Kidney epithelial cell (primary cell): Measurements from ENCODE around the gene PER1. TPM values are rescaled to one million over a fixed set of nuclear protein-coding genes. Genes with fewer than 3 reads are reported as not detected.

Experiments used
- DNase-seq: peaks from one replicate; pipeline ENCODE4 v3.0.0-alpha.2; 2010; ENCODE audit warnings: low read depth
- H3K27me3 ChIP-seq: 2 replicates; pipeline ENCODE4 v1.6.0; 2011; ENCODE audit warnings: low read length; ENCODE audit not compliant: control insufficient read depth, insufficient read depth
- H3K36me3 ChIP-seq: 2 replicates; pipeline ENCODE4 v1.5.1; 2011; ENCODE audit warnings: low read length; ENCODE audit not compliant: control insufficient read depth, insufficient read depth
- H3K4me3 ChIP-seq: 2 replicates; pipeline ENCODE4 v1.5.1; 2011; ENCODE audit warnings: low read depth, mild to moderate bottlenecking, control low read depth, low read length
- CTCF ChIP-seq: IDR thresholded peaks from 2 replicates; pipeline ENCODE4 v1.5.1; 2011; ENCODE audit warnings: mild to moderate bottlenecking, moderate library complexity, low read length, control low read depth, inconsistent platforms; ENCODE audit not compliant: insufficient read depth, poor library complexity, severe bottlenecking
- total RNA-seq: library from RNA; depleted of rRNA; stranded (reverse); fragments of >200 nt; gene quantifications from 2 replicates; pipeline ENCODE4 v1.2.3, GENCODE V29; 2015

Gene PER1
- total RNA-seq, 1 donor from 2014 or later = 11.0 TPM

DNA sequence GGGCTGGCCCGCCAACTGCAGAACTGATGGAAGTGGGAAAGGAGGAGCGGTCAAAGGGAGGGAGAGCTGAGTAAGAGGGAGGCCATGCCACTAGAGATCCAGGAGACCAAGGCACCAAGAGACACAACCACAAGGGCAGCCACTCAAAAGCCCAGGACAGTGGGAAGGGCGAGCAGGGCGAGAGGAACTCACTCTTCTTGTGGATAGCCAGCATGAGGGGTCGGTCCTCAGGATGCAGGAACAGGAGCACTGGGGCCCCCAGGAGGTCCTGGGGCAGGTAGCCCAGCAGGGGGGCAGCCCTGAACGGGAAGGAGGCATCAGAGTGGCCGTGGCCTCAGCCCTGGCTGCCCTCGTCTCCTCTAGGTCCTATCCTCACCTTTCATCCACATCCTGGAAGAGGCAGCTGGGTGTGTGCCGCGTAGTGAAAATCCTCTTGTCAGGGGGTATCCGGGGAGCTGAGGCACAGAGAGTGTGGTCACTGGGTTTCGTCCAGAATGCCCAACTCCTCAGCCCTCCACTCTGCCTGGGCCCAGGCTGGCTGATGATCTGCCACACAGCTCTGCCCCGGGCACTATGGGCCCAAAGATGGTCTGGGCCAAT lies 4.3 kb downstream of the PER1 start:
- Histone ChIP-seq H3K27me3 (no peaks in the 10 kb centered on the region), H3K36me3 (peaks cover 11% of the 10 kb centered on the region), H3K4me3 (no peak overlapping the region)
- TF ChIP-seq CTCF = no peak
- no peak for DNase-seq

DNA sequence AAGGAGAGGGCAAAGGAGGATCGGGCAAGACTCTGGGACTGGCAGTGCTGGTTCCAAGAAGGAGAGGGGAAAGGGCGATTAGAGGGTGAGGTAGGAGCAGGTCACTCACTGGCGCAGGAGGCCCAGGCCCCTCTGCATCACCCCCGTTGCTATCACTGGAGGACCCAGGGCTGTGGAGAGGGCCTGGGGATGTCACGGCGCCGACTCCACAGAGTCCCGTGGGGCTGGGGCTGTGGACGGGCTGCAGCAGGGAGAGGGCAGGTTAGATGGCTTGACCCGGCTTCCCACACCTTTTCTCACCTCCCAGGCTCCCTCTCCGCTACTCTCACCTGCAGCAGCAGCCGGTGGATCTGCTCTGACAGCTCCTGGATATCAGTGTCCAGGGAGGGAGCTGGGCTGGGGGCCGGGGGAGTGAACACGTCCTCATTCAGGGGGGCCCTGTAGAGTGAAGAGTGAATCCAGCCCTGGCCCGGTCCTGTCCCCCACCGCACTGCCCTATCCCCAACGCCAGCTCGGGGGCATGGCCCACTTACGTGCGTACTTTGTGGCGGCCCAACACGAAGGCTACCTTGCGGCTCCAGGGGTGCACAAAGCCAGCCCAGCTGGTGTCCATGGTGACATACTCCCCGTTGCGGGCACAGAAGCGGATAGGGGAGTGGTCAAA lies 4.9 kb downstream of the PER1 start:
- Histone ChIP-seq H3K36me3 (peaks cover 11% of the 10 kb centered on the region), H3K27me3 (no peaks in the 10 kb centered on the region), H3K4me3 (no peak overlapping the region)
- DNase-seq = no peak
- TF ChIP-seq CTCF = no peak

DNA sequence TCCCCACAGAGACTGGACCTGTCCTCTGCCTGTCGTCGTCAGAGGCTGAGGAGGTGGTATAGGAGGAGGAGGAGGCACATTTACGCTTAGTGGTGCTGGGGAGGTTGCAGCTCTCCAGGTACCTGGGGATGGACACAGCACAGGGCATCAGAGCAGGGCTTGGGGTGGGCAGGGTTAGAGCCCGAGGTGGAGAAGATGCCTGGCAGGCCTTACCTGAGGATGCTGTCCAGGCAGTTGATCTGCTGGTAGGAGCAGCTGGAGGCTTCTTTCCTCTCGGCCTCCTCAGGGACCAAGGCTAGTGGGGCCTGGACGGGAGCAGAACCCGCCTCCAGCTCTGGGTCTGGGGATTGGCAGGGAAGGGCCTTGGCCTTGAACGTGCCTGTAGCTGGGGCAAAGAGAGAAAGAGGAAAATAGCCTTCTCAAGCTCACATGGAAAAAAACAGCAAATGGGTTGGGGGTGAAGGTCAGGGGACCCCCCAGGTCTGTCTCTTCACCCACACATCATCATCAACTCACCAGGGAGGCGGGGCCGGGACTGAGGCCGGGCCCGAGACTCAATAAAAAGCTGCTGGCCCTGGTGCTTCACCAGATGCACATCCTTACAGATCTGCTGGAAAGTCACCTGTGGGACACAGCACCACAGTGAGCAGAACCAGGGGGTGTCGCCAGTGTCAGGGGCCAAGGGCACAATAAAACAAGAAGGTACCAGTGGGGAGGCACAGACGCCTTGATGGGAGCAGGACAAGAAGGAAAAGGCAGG lies 5.6 kb downstream of the PER1 start:
- DNase-seq = no peak
- no peak for TF ChIP-seq CTCF
- Histone ChIP-seq H3K36me3 (peaks cover 11% of the 10 kb centered on the region), H3K27me3 (no peaks in the 10 kb centered on the region), H3K4me3 (no peak overlapping the region)

DNA sequence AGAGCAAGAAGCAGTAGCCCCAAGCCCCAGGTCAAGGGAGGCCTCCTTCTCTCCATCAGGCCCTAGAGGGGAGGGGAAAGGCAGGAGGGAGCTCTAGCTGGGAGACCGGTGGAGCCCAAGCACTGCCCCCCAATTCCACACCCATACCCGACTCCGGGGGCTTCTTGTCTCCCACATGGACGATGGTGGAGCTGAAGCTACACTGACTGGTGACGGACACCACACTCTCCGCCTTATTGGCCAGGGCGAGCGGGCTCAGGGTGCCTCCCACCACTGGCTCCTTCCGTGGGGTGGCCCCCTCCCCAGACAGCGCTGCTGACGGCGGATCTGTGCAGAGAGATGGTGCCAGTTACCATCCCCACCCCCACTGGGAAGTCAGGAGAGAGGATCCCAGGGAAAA lies 6.4 kb downstream of the PER1 start:
- no peak for DNase-seq
- Histone ChIP-seq H3K4me3 (no peak overlapping the region), H3K27me3 (no peaks in the 10 kb centered on the region), H3K36me3 (peaks cover 15% of the 10 kb centered on the region)
- no peak for TF ChIP-seq CTCF

GRCh38 chr17:8144401-8145231 lies 7.6 kb downstream of the PER1 start:
- H3K4me3 ChIP-seq = no peak overlapping the region
- DNase-seq = no peak
- H3K36me3 ChIP-seq = peaks cover 16% of the 10 kb centered on the region
- H3K27me3 ChIP-seq = no peaks in the 10 kb centered on the region
- TF ChIP-seq CTCF = no peak
